LNCAP (cell line): ENCODE results near the gene HCAR1.

Source experiments
- CTCF ChIP-seq: fragments of 450-650 bp; IDR thresholded peaks from 2 replicates; pipeline ENCODE4 v1.5.1; 2017; ENCODE audit warnings: mild to moderate bottlenecking

Gene HCAR1

GRCh38 chr12:122747224-122748135 is 16.8 kb upstream of the HCAR1 start:
- TF ChIP-seq CTCF = no peak

- TF ChIP-seq CTCF = no peak
These were observed 13.4 kb upstream of the HCAR1 start for GRCh38 chr12:122743895-122744525.

GRCh38 chr12:122740351-122740750 is 9.7 kb upstream of the HCAR1 start:
- no peak for TF ChIP-seq CTCF

- no peak for TF ChIP-seq CTCF
These were observed 7.9 kb upstream of the HCAR1 start for GRCh38 chr12:122738571-122738970.

GRCh38 chr12:122732611-122733010 is 2.0 kb upstream of the HCAR1 start:
- no peak for TF ChIP-seq CTCF

GRCh38 chr12:122732170-122732569 is 1.5 kb upstream of the HCAR1 start:
- TF ChIP-seq CTCF = no peak

GRCh38 chr12:122729583-122730214 is 945 bp downstream of the HCAR1 start:
- no peak for TF ChIP-seq CTCF
